DND-41 (cell line): Measurements from ENCODE around the gene TRMT61A.

Source experiments
- ATAC-seq: fragments of 200-7000 bp; cut with Tn5 transposase; 3 replicates; pipeline ENCODE4 v1.9.1; 2021; ENCODE audit warnings: low read depth; ENCODE audit not compliant: insufficient read depth
- DNase-seq: peaks from one replicate; pipeline ENCODE4 v3.0.0-alpha.2; 2020
- H2AFZ ChIP-seq: 2 replicates; pipeline ENCODE4 v1.6.0; 2012; ENCODE audit warnings: low read depth, low read length
- H3K27ac ChIP-seq: 2 replicates; pipeline ENCODE4 v1.5.1; 2012; ENCODE audit warnings: low read length, inconsistent platforms
- H3K27me3 ChIP-seq: fragments of 200-600 bp; sonication (generic); 2 replicates; pipeline ENCODE4 v1.6.0; 2012; ENCODE audit warnings: low read length, mild to moderate bottlenecking, inconsistent platforms; ENCODE audit not compliant: insufficient read depth, poor library complexity
- H3K36me3 ChIP-seq: 2 replicates; pipeline ENCODE4 v1.5.1; 2012; ENCODE audit warnings: low read length, inconsistent platforms; ENCODE audit not compliant: insufficient read depth
- H3K4me1 ChIP-seq: 2 replicates; pipeline ENCODE4 v1.5.1; 2012; ENCODE audit warnings: mild to moderate bottlenecking, low read length; ENCODE audit not compliant: insufficient read depth
- H3K4me2 ChIP-seq: 2 replicates; pipeline ENCODE4 v1.6.0; 2012; ENCODE audit warnings: mild to moderate bottlenecking, moderate library complexity, low read length, inconsistent platforms; ENCODE audit not compliant: insufficient read depth
- H3K4me3 ChIP-seq, 2 experiments: fragments of 200-600 bp in 1 of 2; shearing (Covaris generic) in 1 of 2; 2 replicates each; pipeline ENCODE4 v1.5.1; 2012 to 2016; ENCODE audit warnings: inconsistent platforms in 2 of 2, low read length in 2 of 2, mild to moderate bottlenecking in 2 of 2, low read depth in 1 of 2, moderate library complexity in 1 of 2
- H3K79me2 ChIP-seq: 2 replicates; pipeline ENCODE4 v1.6.0; 2012; ENCODE audit warnings: low read length, inconsistent platforms; ENCODE audit not compliant: insufficient read depth
- H3K9ac ChIP-seq: 2 replicates; pipeline ENCODE4 v1.6.0; 2012; ENCODE audit warnings: low read depth, mild to moderate bottlenecking, inconsistent platforms, low read length, moderate library complexity
- H3K9me3 ChIP-seq: 2 replicates; pipeline ENCODE4 v1.5.1; 2012; ENCODE audit warnings: low read length, moderate library complexity, mild to moderate bottlenecking, inconsistent platforms; ENCODE audit not compliant: insufficient read depth, severe bottlenecking
- H4K20me1 ChIP-seq: 2 replicates; pipeline ENCODE4 v1.6.0; 2012; ENCODE audit warnings: low read length; ENCODE audit not compliant: insufficient read depth
- EZH2 ChIP-seq: IDR thresholded peaks from 3 replicates; pipeline ENCODE4 v1.6.1; 2012; ENCODE audit warnings: borderline replicate concordance, low read depth, mild to moderate bottlenecking, moderate library complexity, low read length, inconsistent platforms; ENCODE audit not compliant: severe bottlenecking
- TF ChIP-seq, protein P1 (sequence below): IDR thresholded peaks from 2 replicates; pipeline ENCODE4 v1.5.1; 2012; ENCODE audit warnings: borderline replicate concordance, low read length, moderate library complexity, mild to moderate bottlenecking; ENCODE audit not compliant: poor library complexity, severe bottlenecking; ENCODE audit errors: extremely low read depth

Gene TRMT61A

DNA sequence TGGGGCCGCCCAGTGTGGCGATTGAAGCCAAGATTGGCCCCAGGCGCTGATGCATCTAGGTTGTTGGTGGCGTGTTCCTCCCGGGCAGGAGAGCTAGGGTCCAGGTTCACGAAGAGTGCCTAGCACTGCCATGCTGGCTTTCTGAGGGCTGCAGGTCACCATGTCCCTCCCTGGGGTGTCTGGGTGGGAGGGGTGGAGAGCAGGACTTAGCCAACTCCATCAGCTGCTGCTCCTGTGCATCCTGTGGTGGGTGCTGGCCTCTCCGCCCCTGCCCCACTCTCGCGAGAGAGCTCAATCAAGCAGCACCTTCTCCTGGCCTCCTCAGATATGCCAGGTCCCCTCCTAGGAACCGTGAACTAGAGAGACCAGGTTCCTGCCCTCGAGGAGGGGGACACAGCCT, 1.8 kb downstream of the TRMT61A start:
- DNase-seq (no peak), ATAC-seq (no peak)
- Histone ChIP-seq H3K4me2 (peak overlapping the region; percentile 99), H3K4me3 (peak overlapping the region in 1 of 2 experiments; percentile 99; a peak in 1 of 4 replicates), H4K20me1 (peaks cover 54% of the 10 kb centered on the region), H2AFZ (no peak overlapping the region), H3K27me3 (no peaks in the 10 kb centered on the region), H3K9me3 (no peaks in the 10 kb centered on the region), H3K27ac (no peak overlapping the region), H3K36me3 (peaks cover 57% of the 10 kb centered on the region), H3K9ac (no peak overlapping the region), H3K79me2 (peaks cover 50% of the 10 kb centered on the region), H3K4me1 (peaks cover 35% of the 10 kb centered on the region)
- TF ChIP-seq, protein P1, sequence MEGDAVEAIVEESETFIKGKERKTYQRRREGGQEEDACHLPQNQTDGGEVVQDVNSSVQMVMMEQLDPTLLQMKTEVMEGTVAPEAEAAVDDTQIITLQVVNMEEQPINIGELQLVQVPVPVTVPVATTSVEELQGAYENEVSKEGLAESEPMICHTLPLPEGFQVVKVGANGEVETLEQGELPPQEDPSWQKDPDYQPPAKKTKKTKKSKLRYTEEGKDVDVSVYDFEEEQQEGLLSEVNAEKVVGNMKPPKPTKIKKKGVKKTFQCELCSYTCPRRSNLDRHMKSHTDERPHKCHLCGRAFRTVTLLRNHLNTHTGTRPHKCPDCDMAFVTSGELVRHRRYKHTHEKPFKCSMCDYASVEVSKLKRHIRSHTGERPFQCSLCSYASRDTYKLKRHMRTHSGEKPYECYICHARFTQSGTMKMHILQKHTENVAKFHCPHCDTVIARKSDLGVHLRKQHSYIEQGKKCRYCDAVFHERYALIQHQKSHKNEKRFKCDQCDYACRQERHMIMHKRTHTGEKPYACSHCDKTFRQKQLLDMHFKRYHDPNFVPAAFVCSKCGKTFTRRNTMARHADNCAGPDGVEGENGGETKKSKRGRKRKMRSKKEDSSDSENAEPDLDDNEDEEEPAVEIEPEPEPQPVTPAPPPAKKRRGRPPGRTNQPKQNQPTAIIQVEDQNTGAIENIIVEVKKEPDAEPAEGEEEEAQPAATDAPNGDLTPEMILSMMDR, result no peak
- TF ChIP-seq EZH2, result no peak

DNA sequence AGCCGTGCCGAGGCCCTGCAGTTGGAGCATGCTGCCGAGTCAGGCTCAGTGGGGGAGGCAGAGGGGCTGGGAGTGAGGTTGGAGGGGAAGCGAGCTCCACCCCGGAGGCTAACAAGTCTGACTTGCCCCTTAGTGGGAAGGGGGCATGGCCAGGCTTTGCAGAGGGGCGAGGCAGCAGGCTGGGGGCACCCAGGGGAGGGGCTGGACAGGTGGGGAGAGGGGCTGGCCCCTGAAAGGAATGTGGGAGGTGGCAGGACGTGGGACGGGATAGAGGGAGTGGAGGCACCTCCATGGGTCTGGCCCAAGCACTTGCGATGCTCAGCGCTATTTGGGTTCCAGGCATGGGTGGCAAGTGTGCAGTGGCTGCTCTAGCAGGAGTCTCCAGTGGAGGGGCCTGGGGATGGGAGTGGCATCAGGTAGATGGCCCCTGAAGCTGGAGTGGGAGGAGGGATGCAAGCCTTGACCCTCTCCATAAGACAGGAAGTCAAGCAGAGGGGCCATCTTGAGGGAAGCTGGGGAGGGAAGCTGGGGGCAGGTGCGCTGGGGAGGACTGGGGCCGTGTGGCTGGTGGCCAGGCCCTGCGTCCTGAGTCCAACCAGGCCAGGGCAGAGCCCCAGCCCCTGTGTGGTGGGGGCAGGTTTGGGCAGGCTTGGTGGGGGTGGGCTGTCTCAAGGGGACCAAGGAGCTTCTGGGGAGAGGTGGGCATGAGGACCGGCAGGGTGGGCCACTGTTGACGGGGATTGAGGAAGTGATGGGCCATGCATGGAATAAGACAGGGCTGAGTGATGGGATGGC, 2.6 kb downstream of the TRMT61A start:
- Histone ChIP-seq H3K4me2 (peak overlapping the region; percentile 99), H3K36me3 (peaks cover 61% of the 10 kb centered on the region), H4K20me1 (peaks cover 61% of the 10 kb centered on the region), H3K9me3 (no peaks in the 10 kb centered on the region), H3K4me3 (no peak overlapping the region), H2AFZ (no peak overlapping the region), H3K9ac (no peak overlapping the region), H3K4me1 (peaks cover 35% of the 10 kb centered on the region), H3K27me3 (no peaks in the 10 kb centered on the region), H3K79me2 (peaks cover 50% of the 10 kb centered on the region), H3K27ac (no peak overlapping the region)
- DNase-seq, result no peak
- TF ChIP-seq, protein P1, result no peak
- no peak for ATAC-seq

DNA sequence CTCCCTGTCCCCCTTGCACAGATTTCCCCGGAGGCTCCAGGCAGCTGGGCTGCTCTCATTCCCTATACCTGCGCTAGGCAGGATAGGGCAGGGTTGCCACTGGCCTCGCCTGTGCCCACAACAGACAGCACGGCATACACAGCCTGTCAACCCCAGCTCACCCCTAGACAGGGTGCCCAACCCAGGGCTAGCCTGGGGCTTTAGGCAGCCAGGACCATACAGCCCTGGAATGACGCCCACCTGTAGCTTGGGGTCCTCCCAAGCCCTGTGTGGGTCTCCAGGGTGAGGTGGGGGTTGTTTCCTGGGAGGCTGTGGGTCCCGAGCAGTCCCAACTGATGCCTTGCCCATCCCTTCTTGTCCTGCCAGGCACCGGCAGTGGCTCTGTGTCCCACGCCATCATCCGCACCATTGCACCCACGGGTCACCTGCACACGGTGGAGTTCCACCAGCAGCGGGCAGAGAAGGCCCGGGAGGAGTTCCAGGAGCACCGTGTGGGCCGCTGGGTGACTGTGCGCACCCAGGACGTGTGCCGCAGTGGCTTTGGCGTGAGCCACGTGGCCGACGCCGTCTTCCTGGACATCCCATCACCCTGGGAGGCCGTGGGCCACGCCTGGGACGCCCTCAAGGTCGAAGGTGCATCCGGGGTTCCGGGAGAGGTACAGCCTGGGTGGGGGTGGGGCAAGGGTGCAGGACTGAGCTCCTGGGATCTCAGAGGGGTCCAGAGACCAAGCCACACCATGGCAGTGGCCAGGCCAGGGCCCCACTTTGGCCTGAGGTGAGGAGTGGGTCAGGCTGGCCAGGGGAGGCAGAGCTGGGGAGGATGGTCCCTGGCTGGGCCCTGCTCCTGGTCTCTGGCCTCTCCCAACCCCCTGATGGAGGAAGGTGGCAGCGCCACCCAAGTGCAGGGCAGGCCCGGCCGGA, 3.5 kb downstream of the TRMT61A start:
- H3K27me3 ChIP-seq, result no peaks in the 10 kb centered on the region
- peaks cover 61% of the 10 kb centered on the region for H3K36me3 ChIP-seq
- ATAC-seq, result no peak

More for the DNA sequence above, 3.5 kb downstream of the TRMT61A start:
- Histone ChIP-seq H3K9me3 (no peaks in the 10 kb centered on the region), H3K4me2 (peak overlapping the region; percentile 99; the same call in 1 of the 2 replicates), H3K27ac (no peak overlapping the region), H2AFZ (no peak overlapping the region), H3K9ac (no peak overlapping the region), H3K79me2 (peaks cover 50% of the 10 kb centered on the region), H4K20me1 (peaks cover 69% of the 10 kb centered on the region), H3K4me3 (no peak overlapping the region), H3K4me1 (peaks cover 35% of the 10 kb centered on the region)
- TF ChIP-seq, protein P1, result no peak
- TF ChIP-seq EZH2, result no peak
- DNase-seq, result no peak
